Hair follicle dermal papilla cell (primary cell): Measurements from ENCODE around the gene OR2J3. TPM values are rescaled to one million over a fixed set of nuclear protein-coding genes. Genes with fewer than 3 reads are reported as not detected.

Source experiments
- total RNA-seq: library from RNA; depleted of rRNA; stranded (reverse); fragments of >200 nt; gene quantifications from 2 replicates; pipeline ENCODE4 v1.2.3, GENCODE V29; 2012

Gene OR2J3
- not detected in 2 replicates for total RNA-seq

GRCh38 chr6:29107758-29108157, at the start of gene OR2J3:
Gene OR2J3, plus strand, starts transcription at chr6:29108058. Its CDS starts 3,833 bp downstream, at chr6:29111891.

GRCh38 chr6:29087213-29087612, 20.6 kb upstream of the OR2J3 start, which contains the start of gene OR2B3:
Gene OR2B3, minus strand, starts transcription at chr6:29087313. Its CDS starts 65 bp downstream, at chr6:29087248.

DNA sequence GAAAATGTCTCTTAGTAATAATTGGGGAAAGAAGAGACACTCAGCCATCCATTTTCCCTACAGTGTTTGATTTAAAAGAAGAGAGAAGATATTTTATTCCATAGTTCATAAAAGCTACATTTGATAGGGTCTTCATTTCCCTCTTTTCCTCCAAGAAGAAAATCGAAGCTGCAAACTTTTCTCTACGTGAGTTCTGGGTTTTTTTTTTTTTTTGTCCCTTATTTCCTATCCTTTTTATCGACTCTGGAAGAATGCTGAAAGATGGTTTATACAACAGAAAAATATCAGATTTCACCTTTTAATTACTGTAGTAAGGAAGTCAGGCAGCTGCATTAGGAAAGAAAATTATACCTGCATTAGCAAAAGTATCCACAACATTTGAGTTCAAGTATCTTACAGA, 8.7 kb upstream of the OR2J3 start, which contains the start of gene OR2J1:
OR2J1 (plus strand) TSS at position 301 of the 400 bp plus-strand sequence. CDS start 1,453 bp downstream, outside the sequence.

Other genes with a start within 250 kb of the OR2J3 start
- 56.5 and 65.7 TPM in 2 replicates for gene TRIM27, start 184.1 kb upstream of the OR2J3 start, total RNA-seq
- gene ZNF311, start 102.7 kb upstream of the OR2J3 start, total RNA-seq = 1.2 and 1.6 TPM in 2 replicates
- gene OR2W1, start 62.9 kb upstream of the OR2J3 start, total RNA-seq = not detected in 2 replicates
- gene OR2B3, start 20.7 kb upstream of the OR2J3 start, total RNA-seq = not detected in 2 replicates
- gene OR2J1, start 8.6 kb upstream of the OR2J3 start, total RNA-seq = not detected in 2 replicates
- not detected in 2 replicates for gene OR2J2, start 62.8 kb downstream of the OR2J3 start, total RNA-seq
- not detected in 2 replicates for gene OR14J1, start 193.6 kb downstream of the OR2J3 start, total RNA-seq